ENCODE measurements around the gene DDX1. TPM values are rescaled to one million over a fixed set of nuclear protein-coding genes. Genes with fewer than 3 reads are reported as not detected.

DDX1 gene
- total RNA-seq, 2 donors from 2014 or later = 116 to 126 TPM

DNA sequence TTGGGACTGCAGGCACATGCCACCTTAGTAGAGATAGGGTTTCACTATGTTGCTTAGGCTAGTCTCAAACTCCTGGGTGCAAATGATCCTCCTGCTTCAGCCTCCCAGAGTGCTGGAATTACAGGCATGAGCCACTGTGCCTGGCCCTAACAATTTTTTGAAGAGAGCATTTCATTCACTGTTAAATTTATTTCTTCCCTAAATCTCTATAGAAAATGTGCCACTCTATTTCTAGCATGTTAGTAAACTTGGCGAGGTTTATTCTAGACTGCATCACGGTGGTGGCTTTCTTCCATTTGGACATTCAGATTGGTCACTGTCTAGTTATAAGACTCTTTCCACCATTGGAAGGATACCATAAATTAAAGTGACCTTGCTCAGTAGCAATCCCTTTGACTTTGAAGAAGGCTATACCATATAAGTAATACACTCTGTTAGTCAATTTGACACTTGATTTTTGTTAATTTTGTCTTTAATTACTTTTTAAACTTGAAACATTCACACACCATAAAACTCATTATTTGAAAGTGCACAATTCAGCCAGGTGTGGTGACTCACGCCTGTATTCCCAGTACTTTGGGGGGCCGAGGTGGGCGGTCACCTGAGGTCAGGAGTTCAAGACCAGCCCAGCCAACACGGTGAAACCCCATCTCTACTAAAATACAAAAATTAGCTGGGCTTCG, 16.2 kb downstream of the DDX1 start:
- no peak overlapping the region for H3K27ac ChIP-seq (ENCODE audit: low read depth, low read length)
- no peak for DNase-seq
- 97 to 100% methylated on average over 5 to 7 of the region's 7 CpGs for WGBS, 2 experiments (ENCODE audit: insufficient coverage in 1 of 2, insufficient read length in 1 of 2)
- H3K9me3 Mint-ChIP-seq = peaks cover 12% of the 10 kb centered on the region
- no peaks in the 10 kb centered on the region for H3K27me3 Mint-ChIP-seq (ENCODE audit: insufficient read depth)
- H3K4me1 ChIP-seq (ENCODE audit: control insufficient read depth, insufficient read depth, low read length) = no peaks in the 10 kb centered on the region
- no peak overlapping the region for H3K27ac Mint-ChIP-seq
- peaks cover 13% of the 10 kb centered on the region for H3K9me3 ChIP-seq (ENCODE audit: control insufficient read depth, low read length)
- TF ChIP-seq, protein P1, sequence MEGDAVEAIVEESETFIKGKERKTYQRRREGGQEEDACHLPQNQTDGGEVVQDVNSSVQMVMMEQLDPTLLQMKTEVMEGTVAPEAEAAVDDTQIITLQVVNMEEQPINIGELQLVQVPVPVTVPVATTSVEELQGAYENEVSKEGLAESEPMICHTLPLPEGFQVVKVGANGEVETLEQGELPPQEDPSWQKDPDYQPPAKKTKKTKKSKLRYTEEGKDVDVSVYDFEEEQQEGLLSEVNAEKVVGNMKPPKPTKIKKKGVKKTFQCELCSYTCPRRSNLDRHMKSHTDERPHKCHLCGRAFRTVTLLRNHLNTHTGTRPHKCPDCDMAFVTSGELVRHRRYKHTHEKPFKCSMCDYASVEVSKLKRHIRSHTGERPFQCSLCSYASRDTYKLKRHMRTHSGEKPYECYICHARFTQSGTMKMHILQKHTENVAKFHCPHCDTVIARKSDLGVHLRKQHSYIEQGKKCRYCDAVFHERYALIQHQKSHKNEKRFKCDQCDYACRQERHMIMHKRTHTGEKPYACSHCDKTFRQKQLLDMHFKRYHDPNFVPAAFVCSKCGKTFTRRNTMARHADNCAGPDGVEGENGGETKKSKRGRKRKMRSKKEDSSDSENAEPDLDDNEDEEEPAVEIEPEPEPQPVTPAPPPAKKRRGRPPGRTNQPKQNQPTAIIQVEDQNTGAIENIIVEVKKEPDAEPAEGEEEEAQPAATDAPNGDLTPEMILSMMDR (conservative IDR thresholded peaks at IDR 0.05) = no peak
- H3K4me3 Mint-ChIP-seq = no peak overlapping the region
- peaks cover 76% of the 10 kb centered on the region for H3K36me3 Mint-ChIP-seq (ENCODE audit: low read depth)
- no peak overlapping the region for H3K4me3 ChIP-seq (ENCODE audit: low read length)
- H3K27me3 ChIP-seq (ENCODE audit: control insufficient read depth, insufficient read depth, low read length, poor library complexity, severe bottlenecking) = no peaks in the 10 kb centered on the region
- H3K4me1 Mint-ChIP-seq = no peaks in the 10 kb centered on the region
- H3K9ac ChIP-seq (ENCODE audit: extremely low read depth, low read length, poor library complexity, severe bottlenecking) = no peak overlapping the region
- H3K36me3 ChIP-seq (ENCODE audit: control insufficient read depth, insufficient read depth, low read length) = peaks cover 78% of the 10 kb centered on the region

DNA sequence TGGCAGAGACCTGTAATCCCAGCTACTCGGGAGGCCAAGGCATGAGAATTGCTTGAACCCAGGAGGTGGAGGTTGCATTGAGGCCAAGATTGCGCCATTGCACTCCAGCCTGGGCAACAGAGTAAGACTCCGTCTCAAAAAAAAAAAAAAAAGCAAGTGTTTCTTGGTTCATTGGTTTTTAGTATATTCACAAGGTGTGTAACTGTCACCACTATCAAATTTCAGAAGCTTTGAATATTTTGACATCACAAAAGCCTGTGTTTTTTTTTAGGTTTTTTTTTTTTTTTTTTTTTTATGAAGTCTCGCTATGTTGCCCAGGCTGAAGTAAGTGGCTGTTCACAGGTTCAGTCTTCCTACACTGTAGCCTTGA, 16.7 kb downstream of the DDX1 start:
- no peaks in the 10 kb centered on the region for H3K4me1 Mint-ChIP-seq
- H3K27me3 ChIP-seq (ENCODE audit: control insufficient read depth, insufficient read depth, low read length, poor library complexity, severe bottlenecking) = no peaks in the 10 kb centered on the region
- H3K9ac ChIP-seq (ENCODE audit: extremely low read depth, low read length, poor library complexity, severe bottlenecking) = no peak overlapping the region
- no peak overlapping the region for H3K4me3 Mint-ChIP-seq
- WGBS, 2 experiments (ENCODE audit: insufficient coverage in 1 of 2, insufficient read length in 1 of 2) = 96 to 100% methylated on average over 1 to 4 of the region's 4 CpGs
- H3K36me3 ChIP-seq (ENCODE audit: control insufficient read depth, insufficient read depth, low read length) = peaks cover 77% of the 10 kb centered on the region
- H3K9me3 Mint-ChIP-seq = peaks cover 17% of the 10 kb centered on the region
- H3K4me1 ChIP-seq (ENCODE audit: control insufficient read depth, insufficient read depth, low read length) = no peaks in the 10 kb centered on the region
- TF ChIP-seq, protein P1 (conservative IDR thresholded peaks at IDR 0.05) = no peak
- H3K27me3 Mint-ChIP-seq (ENCODE audit: insufficient read depth) = no peaks in the 10 kb centered on the region
- no peak overlapping the region for H3K27ac Mint-ChIP-seq
- peaks cover 18% of the 10 kb centered on the region for H3K9me3 ChIP-seq (ENCODE audit: control insufficient read depth, low read length)
- no peak overlapping the region for H3K27ac ChIP-seq (ENCODE audit: low read depth, low read length)
- DNase-seq = no peak
- H3K36me3 Mint-ChIP-seq (ENCODE audit: low read depth) = peaks cover 76% of the 10 kb centered on the region
- H3K4me3 ChIP-seq (ENCODE audit: low read length) = no peak overlapping the region

DNA sequence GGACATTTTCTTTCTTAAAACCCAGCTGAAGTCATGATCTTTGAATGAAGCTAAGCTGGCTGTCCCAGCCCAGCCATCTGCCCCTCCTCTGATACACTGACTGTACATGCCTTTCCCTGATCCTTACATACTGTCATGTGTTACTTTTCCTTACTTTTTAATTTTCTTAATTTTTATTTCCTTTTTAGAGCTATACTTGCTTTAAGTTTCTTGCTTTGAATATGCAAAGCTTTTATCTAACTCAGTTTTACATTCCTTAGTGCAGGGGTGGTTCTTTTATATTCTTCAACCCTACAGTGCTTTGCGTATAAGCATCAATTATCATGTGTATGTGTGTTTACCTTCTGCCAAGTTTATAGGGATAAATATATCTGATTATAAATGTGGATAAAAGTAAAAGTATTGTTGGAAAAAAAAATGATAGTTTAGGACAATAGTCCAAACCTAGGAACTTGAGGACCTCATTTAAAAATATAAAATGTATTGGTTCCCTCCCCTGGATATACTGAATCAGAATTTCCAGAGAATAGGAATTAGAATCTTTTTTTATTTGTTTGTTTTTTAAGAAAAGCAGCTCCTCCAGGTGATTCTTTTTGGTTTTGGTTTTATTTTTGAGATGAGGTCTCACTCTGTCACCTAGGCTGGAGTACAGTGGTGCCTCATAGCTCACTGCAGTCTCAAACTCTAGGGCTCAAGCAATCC, 17.8 kb downstream of the DDX1 start:
- Mint-ChIP-seq H3K4me1 (no peaks in the 10 kb centered on the region), H3K4me3 (no peak overlapping the region), H3K36me3 (ENCODE audit: low read depth) (peaks cover 77% of the 10 kb centered on the region), H3K27me3 (ENCODE audit: insufficient read depth) (no peaks in the 10 kb centered on the region), H3K27ac (no peak overlapping the region), H3K9me3 (peaks cover 19% of the 10 kb centered on the region)
- 100% methylated on average over 1 of the region's 1 CpG; no CpG with 5 or more reads in 1 of the 2 experiments for WGBS, 2 experiments (ENCODE audit: insufficient coverage in 1 of 2, insufficient read length in 1 of 2)
- no peak overlapping the region for H3K4me3 ChIP-seq (ENCODE audit: low read length)
- no peak overlapping the region for H3K9ac ChIP-seq (ENCODE audit: extremely low read depth, low read length, poor library complexity, severe bottlenecking)
- H3K4me1 ChIP-seq (ENCODE audit: control insufficient read depth, insufficient read depth, low read length) = no peaks in the 10 kb centered on the region
- H3K27ac ChIP-seq (ENCODE audit: low read depth, low read length) = no peak overlapping the region
- H3K9me3 ChIP-seq (ENCODE audit: control insufficient read depth, low read length) = peaks cover 20% of the 10 kb centered on the region
- TF ChIP-seq, protein P1 (conservative IDR thresholded peaks at IDR 0.05) = no peak
- peaks cover 77% of the 10 kb centered on the region for H3K36me3 ChIP-seq (ENCODE audit: control insufficient read depth, insufficient read depth, low read length)
- H3K27me3 ChIP-seq (ENCODE audit: control insufficient read depth, insufficient read depth, low read length, poor library complexity, severe bottlenecking) = no peaks in the 10 kb centered on the region
- DNase-seq = no peak

Data from endodermal cell (in vitro differentiated cells).